ENCODE data around the gene SH2D3C. TPM values are rescaled to one million over a fixed set of nuclear protein-coding genes. Genes with fewer than 3 reads are reported as not detected.
A peak's percentile ranks its signal among the peaks of the same experiment; 100 is the strongest.

Gene SH2D3C
- total and polyA plus RNA-seq, 9 of the 15 experiments (the other 6 are each of a cell fraction or from before 2014, with no cell fraction given): 0.03 to 1.2 (median 0.22) TPM; not detected in 1

- no peak overlapping the region for H3K4me3 ChIP-seq
- peaks cover 16% of the 10 kb centered on the region for H3K36me3 ChIP-seq (ENCODE audit: control insufficient read depth, insufficient read depth, low read length)
- BruUV-seq (replicated peaks): no TSS peak
- in situ Hi-C loops (cut with MboI) (loop anchor here (5.0 kb wide), 1 partner anchor 46 kb away; the partner anchor contains the start of gene TOR2A), intact Hi-C loops (cut with micrococcal nuclease) (loop anchor here (2.0 kb wide), 1 partner anchor 87 kb away; no protein-coding TSS in a partner anchor)
- H3K79me2 ChIP-seq (ENCODE audit: control insufficient read depth, insufficient read depth, low read length): peaks cover 26% of the 10 kb centered on the region
- 0 out of 2 replicates have a peak overlapping the region, but pooled peaks have one; percentile 48 for H2AFZ ChIP-seq (ENCODE audit: low read depth, low read length)
- H4K20me1 ChIP-seq (replicated peaks; ENCODE audit: control insufficient read depth, insufficient read depth, low read length): peaks cover 20% of the 10 kb centered on the region
- no peak for ATAC-seq
- DNase-seq (ENCODE audit: extremely low read depth in 1 of 4, low spot score in 3 of 4): no peak
- no peaks in the 10 kb centered on the region for H3K9me1 ChIP-seq (ENCODE audit: control insufficient read depth, insufficient read depth, low read length)
- FAIRE-seq: no peak
- POLR2A ChIA-PET: interaction anchor here (0.6 to 1.2 kb wide), 3 partner anchors 12 to 52 kb away, joined by 3 to 4 read pairs (median 4); partner anchors contain the start of gene TOR2A
- H3K4me1 ChIP-seq (replicated peaks in 1 of 2; ENCODE audit: control insufficient read depth in 2 of 2, insufficient read depth in 2 of 2, low read length in 2 of 2): peaks cover 20 to 48% of the 10 kb centered on the region in 2 experiments
- 70% methylated on average over 20 of the region's 20 CpGs for WGBS (ENCODE audit: insufficient coverage, low coverage, missing lambda C conversion rate)
- H3K27ac ChIP-seq (ENCODE audit: extremely low read depth, low read depth, low read length): no peak overlapping the region
- no peak for TF ChIP-seq TCF7L2 (IDR thresholded peaks at IDR 0.05; ENCODE audit: low read depth, low read length)
- peak; percentile 31; the same call in 1 of the 2 replicates for TF ChIP-seq SPI1 (IDR thresholded peaks at IDR 0.05; ENCODE audit: borderline replicate concordance, low read depth, low read length)
- peak; percentile 19; the same call in 1 of the 2 replicates for TF ChIP-seq ESRRA (IDR thresholded peaks at IDR 0.05; ENCODE audit: borderline replicate concordance, low read depth)
- peak overlapping the region in 1 of 2 experiments; percentile 14; a peak in 1 of 4 replicates for H3K9ac ChIP-seq (ENCODE audit: insufficient read depth in 1 of 2, low read depth in 2 of 2, low read length in 2 of 2)
- H3K27me3 ChIP-seq (ENCODE audit: control insufficient read depth in 2 of 2, insufficient read depth in 2 of 2, low read length in 2 of 2): no peaks in the 10 kb centered on the region
- H3K9me3 ChIP-seq (replicated peaks; ENCODE audit: control insufficient read depth, insufficient read depth, low read depth, low read length): no peaks in the 10 kb centered on the region
- H3K4me2 ChIP-seq (ENCODE audit: insufficient read depth, low read length): no peak overlapping the region
- CTCF ChIA-PET (ENCODE audit: low intra/inter-chr PET ratio): interaction anchor here (2.3 to 4.8 kb wide), 2 partner anchors 20 to 48 kb away, joined by 15 to 46 read pairs; partner anchors contain the start of gene TOR2A
These were observed 4.9 kb upstream of the SH2D3C start for GRCh38 chr9:127783111-127784008.

All from K562 (cell line).